ENCODE results near the gene INPP4B. TPM values are rescaled to one million over a fixed set of nuclear protein-coding genes. Genes with fewer than 3 reads are reported as not detected.
"Not testable (repeated sequence)": the region's sequence is repeated elsewhere in the genome, so short reads cannot be mapped to it uniquely, and the experiment has no call there.

INPP4B gene
- polyA plus RNA-seq, 1 of the 3 experiments (the other 2 are of a cell fraction): 0.08 TPM

DNA sequence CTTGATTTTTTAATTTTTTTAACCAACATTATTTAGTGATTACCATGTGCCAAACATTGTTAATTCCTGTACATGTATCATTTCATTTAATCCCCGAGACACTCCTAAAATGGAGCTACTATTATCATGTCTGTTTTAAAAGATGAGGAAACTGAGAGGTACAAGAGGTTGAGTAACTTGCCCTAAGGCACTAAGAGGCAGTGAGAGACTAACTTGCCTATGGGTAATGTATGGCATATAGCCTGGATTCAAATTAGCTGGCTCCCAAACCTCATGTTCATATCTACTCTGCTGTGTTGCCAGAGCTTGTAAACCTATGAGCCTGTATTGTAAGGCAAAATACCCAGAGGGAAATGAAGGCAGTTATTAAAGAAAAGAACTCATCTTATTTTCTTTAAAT lies 766.1 kb downstream of the INPP4B start (continued):
- no peak for TF ChIP-seq SIN3A (IDR thresholded peaks at IDR 0.05; ENCODE audit: borderline replicate concordance, low read depth, low read length)
- TF ChIP-seq TCF12 (IDR thresholded peaks at IDR 0.05): no peak
- TF ChIP-seq EP300 (IDR thresholded peaks at IDR 0.05; ENCODE audit: borderline replicate concordance in 1 of 2, low read depth in 1 of 2, low read length in 1 of 2): no peak
- no peak for TF ChIP-seq GABPA (IDR thresholded peaks at IDR 0.05; ENCODE audit: low read depth)
- no peak for TF ChIP-seq MEF2A (IDR thresholded peaks at IDR 0.05; ENCODE audit: borderline replicate concordance, low read depth)
- no peak for TF ChIP-seq FOXJ3 (CRISPR knock-in tag; IDR thresholded peaks at IDR 0.05)
- TF ChIP-seq CHD2 (IDR thresholded peaks at IDR 0.05; ENCODE audit: low read length, partially characterized antibody): no peak
- TF ChIP-seq FOSL2 (IDR thresholded peaks at IDR 0.05; ENCODE audit: borderline replicate concordance, low read depth): no peak
- TF ChIP-seq RAD21 (IDR thresholded peaks at IDR 0.05; ENCODE audit: low read length): no peak

DNA sequence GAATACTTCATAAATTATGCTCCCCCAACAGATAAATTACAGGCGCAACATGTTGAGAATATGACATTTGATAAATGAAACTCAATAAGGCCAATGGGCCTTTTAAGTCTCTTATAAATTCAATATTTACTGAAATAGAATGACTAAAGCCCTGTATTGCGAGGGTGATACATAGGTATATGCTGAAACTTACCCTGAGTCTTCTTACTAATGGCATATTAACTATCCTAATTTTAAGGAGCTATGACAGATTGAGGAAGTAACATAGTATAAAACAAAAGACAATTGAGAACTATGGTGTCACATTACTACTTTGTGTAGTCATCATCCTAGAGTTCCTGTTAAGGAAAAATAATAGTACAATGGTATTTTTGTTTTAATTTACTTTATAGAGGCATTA lies 769.1 kb downstream of the INPP4B start:
- no peaks in the 10 kb centered on the region for H4K20me1 ChIP-seq (ENCODE audit: insufficient read depth)
- CTCF ChIA-PET: no interaction called here
- POLR2A ChIA-PET: no interaction called here

DNA sequence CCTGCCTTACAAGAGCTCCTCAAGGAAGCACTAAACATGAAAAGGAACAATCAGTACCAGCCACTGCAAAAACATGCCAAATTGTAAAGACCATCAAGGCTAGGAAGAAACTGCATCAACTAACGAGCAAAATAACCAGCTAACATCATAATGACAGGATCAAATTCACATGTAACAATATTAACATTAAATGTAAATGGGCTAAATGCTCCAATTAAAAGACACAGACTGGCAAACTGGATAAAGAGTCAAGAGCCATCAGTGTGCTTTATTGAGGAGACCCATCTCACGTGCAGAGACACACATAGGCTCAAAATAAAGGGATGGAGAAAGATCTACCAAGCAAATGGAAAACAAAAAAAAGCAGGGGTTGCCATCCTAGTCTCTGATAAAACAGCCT lies 777.8 kb downstream of the INPP4B start:
- H3K27ac ChIP-seq (ENCODE audit: low read depth in 2 of 2, low read length in 1 of 2); H4K20me1 ChIP-seq (ENCODE audit: insufficient read depth); DNase-seq; H2AFZ ChIP-seq (ENCODE audit: low read depth); H3K36me3 ChIP-seq (replicated peaks in 1 of 2; ENCODE audit: control insufficient read depth in 1 of 2, insufficient read depth in 2 of 2, low read length in 1 of 2); POLR2A ChIA-PET; H3K9me3 ChIP-seq; H3K27me3 ChIP-seq (ENCODE audit: insufficient read depth); H3F3A ChIP-seq (replicated peaks; ENCODE audit: insufficient read depth); H3K9me2 ChIP-seq; H3K4me2 ChIP-seq; H3K4me1 ChIP-seq (ENCODE audit: control insufficient read depth in 1 of 2, insufficient read depth in 2 of 2, low read depth in 1 of 2, low read length in 1 of 2); H3K79me2 ChIP-seq (ENCODE audit: insufficient read depth); H3K9ac ChIP-seq; H3K4me3 ChIP-seq (ENCODE audit: low read depth in 2 of 2, low read length in 1 of 2); CTCF ChIA-PET: not testable (repeated sequence)
- 37% methylated on average over 2 of the region's 2 CpGs for WGBS (ENCODE audit: low lambda C conversion rate)

More for the DNA sequence above, 769.1 kb downstream of the INPP4B start:
- TF ChIP-seq, protein P1, sequence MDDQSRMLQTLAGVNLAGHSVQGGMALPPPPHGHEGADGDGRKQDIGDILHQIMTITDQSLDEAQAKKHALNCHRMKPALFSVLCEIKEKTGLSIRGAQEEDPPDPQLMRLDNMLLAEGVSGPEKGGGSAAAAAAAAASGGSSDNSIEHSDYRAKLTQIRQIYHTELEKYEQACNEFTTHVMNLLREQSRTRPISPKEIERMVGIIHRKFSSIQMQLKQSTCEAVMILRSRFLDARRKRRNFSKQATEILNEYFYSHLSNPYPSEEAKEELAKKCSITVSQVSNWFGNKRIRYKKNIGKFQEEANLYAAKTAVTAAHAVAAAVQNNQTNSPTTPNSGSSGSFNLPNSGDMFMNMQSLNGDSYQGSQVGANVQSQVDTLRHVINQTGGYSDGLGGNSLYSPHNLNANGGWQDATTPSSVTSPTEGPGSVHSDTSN (IDR thresholded peaks at IDR 0.05): no peak; the same call in 1 of the 2 replicates
- TF ChIP-seq, protein P2, sequence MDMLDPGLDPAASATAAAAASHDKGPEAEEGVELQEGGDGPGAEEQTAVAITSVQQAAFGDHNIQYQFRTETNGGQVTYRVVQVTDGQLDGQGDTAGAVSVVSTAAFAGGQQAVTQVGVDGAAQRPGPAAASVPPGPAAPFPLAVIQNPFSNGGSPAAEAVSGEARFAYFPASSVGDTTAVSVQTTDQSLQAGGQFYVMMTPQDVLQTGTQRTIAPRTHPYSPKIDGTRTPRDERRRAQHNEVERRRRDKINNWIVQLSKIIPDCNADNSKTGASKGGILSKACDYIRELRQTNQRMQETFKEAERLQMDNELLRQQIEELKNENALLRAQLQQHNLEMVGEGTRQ (IDR thresholded peaks at IDR 0.05; ENCODE audit: borderline replicate concordance, low read depth, low read length): no peak
- TF ChIP-seq, protein P3, sequence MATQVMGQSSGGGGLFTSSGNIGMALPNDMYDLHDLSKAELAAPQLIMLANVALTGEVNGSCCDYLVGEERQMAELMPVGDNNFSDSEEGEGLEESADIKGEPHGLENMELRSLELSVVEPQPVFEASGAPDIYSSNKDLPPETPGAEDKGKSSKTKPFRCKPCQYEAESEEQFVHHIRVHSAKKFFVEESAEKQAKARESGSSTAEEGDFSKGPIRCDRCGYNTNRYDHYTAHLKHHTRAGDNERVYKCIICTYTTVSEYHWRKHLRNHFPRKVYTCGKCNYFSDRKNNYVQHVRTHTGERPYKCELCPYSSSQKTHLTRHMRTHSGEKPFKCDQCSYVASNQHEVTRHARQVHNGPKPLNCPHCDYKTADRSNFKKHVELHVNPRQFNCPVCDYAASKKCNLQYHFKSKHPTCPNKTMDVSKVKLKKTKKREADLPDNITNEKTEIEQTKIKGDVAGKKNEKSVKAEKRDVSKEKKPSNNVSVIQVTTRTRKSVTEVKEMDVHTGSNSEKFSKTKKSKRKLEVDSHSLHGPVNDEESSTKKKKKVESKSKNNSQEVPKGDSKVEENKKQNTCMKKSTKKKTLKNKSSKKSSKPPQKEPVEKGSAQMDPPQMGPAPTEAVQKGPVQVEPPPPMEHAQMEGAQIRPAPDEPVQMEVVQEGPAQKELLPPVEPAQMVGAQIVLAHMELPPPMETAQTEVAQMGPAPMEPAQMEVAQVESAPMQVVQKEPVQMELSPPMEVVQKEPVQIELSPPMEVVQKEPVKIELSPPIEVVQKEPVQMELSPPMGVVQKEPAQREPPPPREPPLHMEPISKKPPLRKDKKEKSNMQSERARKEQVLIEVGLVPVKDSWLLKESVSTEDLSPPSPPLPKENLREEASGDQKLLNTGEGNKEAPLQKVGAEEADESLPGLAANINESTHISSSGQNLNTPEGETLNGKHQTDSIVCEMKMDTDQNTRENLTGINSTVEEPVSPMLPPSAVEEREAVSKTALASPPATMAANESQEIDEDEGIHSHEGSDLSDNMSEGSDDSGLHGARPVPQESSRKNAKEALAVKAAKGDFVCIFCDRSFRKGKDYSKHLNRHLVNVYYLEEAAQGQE (IDR thresholded peaks at IDR 0.05; ENCODE audit: low read depth, low read length): no peak
- no peak for TF ChIP-seq TEAD4 (IDR thresholded peaks at IDR 0.05; ENCODE audit: borderline replicate concordance, insufficient read depth)
- no peak for TF ChIP-seq RXRA (IDR thresholded peaks at IDR 0.05; ENCODE audit: borderline replicate concordance, low read depth)
- TF ChIP-seq ELF1 (IDR thresholded peaks at IDR 0.05): no peak
- TF ChIP-seq RAD21 (IDR thresholded peaks at IDR 0.05; ENCODE audit: low read length): no peak
- TF ChIP-seq MEF2A (IDR thresholded peaks at IDR 0.05; ENCODE audit: borderline replicate concordance, low read depth): no peak
- TF ChIP-seq MXI1 (IDR thresholded peaks at IDR 0.05; ENCODE audit: low read depth, low read length): no peak
- no peak for TF ChIP-seq NRF1 (IDR thresholded peaks at IDR 0.05; ENCODE audit: low read depth, low read length)
- no peak for TF ChIP-seq GABPA (IDR thresholded peaks at IDR 0.05; ENCODE audit: low read depth)
- TF ChIP-seq EP300 (IDR thresholded peaks at IDR 0.05; ENCODE audit: borderline replicate concordance in 1 of 2, low read depth in 1 of 2, low read length in 1 of 2): no peak
- Histone ChIP-seq H2AFZ (ENCODE audit: low read depth) (no peak overlapping the region), H3K4me1 (ENCODE audit: control insufficient read depth in 1 of 2, insufficient read depth in 2 of 2, low read depth in 1 of 2, low read length in 1 of 2) (peaks cover 0 to 4% of the 10 kb centered on the region in 2 experiments; a peak in 1 of 4 replicates), H3K9me3 (no peaks in the 10 kb centered on the region), H3K79me2 (ENCODE audit: insufficient read depth) (no peaks in the 10 kb centered on the region), H3K9me2 (no peaks in the 10 kb centered on the region), H3K9ac (no peak overlapping the region), H3K27ac (ENCODE audit: low read depth in 2 of 2, low read length in 1 of 2) (no peak overlapping the region), H3F3A (replicated peaks; ENCODE audit: insufficient read depth) (no peaks in the 10 kb centered on the region), H3K27me3 (ENCODE audit: insufficient read depth) (no peaks in the 10 kb centered on the region), H3K36me3 (replicated peaks in 1 of 2; ENCODE audit: control insufficient read depth in 1 of 2, insufficient read depth in 2 of 2, low read length in 1 of 2) (no peaks in the 10 kb centered on the region), H3K4me2 (no peak overlapping the region), H3K4me3 (ENCODE audit: low read depth in 2 of 2, low read length in 1 of 2) (no peak overlapping the region)
- WGBS (ENCODE audit: low lambda C conversion rate): 42% methylated on average over 2 of the region's 2 CpGs
- DNase-seq: no peak

DNA sequence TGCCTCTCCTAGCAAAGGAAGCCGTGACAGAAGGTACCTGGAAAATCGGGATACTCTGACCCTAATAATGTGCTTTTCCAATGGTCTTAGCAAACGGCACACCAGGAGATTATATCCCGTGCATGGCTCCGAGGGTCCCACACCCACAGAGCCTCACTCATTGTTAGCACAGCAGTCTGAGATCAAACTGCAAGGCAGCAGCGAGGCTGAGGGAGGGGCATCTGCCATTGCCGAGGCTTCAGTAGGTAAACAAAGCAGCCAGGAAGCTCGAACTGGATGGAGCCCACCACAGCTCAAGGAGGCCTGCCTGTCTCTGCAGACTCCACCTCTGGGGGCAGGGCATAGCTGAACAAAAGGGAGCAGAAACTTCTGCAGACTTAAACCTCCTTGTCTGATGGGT lies 779.5 kb downstream of the INPP4B start:
- CTCF ChIA-PET; POLR2A ChIA-PET; H3K9ac ChIP-seq; DNase-seq; H3K27ac ChIP-seq (ENCODE audit: low read depth in 2 of 2, low read length in 1 of 2); H3K36me3 ChIP-seq (replicated peaks in 1 of 2; ENCODE audit: control insufficient read depth in 1 of 2, insufficient read depth in 2 of 2, low read length in 1 of 2); H3K9me2 ChIP-seq; H3K4me2 ChIP-seq; H2AFZ ChIP-seq (ENCODE audit: low read depth); H3K4me1 ChIP-seq (ENCODE audit: control insufficient read depth in 1 of 2, insufficient read depth in 2 of 2, low read depth in 1 of 2, low read length in 1 of 2); H3K9me3 ChIP-seq; H3K79me2 ChIP-seq (ENCODE audit: insufficient read depth); H3F3A ChIP-seq (replicated peaks; ENCODE audit: insufficient read depth); H3K4me3 ChIP-seq (ENCODE audit: low read depth in 2 of 2, low read length in 1 of 2); H4K20me1 ChIP-seq (ENCODE audit: insufficient read depth); H3K27me3 ChIP-seq (ENCODE audit: insufficient read depth): not testable (repeated sequence)
- WGBS (ENCODE audit: low lambda C conversion rate): 79% methylated on average over 8 of the region's 8 CpGs
